GM18517 (cell line): ENCODE measurements around the gene C11orf52.

Experiments used
- ATAC-seq: cut with Tn5 transposase; IDR thresholded peaks from one replicate; pipeline ENCODE4 v1.9.1; 2021; ENCODE audit warnings: mild to moderate bottlenecking, moderate library complexity; ENCODE audit not compliant: unreplicated experiment

The C11orf52 gene

DNA sequence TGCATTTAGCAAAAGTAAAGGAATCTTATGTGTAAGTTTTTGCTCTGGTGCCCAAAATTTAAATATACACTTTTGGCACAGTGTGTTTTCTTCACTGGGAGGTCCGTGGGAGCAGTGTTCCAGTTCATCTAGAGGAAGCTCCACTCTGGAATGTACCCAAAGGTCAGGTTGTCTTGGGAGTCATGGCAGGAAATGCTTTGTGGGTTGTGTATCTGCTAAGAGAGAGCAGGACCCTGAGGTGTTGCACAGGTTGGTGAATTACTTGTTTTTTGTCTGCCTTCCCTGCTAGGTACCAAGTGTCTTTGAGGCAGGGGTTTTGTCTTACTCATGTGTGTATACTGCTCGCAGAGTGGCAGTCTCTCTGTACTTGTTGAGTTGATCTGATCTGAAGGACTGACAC, 55.7 kb downstream of the C11orf52 start:
- ATAC-seq = no peak

DNA sequence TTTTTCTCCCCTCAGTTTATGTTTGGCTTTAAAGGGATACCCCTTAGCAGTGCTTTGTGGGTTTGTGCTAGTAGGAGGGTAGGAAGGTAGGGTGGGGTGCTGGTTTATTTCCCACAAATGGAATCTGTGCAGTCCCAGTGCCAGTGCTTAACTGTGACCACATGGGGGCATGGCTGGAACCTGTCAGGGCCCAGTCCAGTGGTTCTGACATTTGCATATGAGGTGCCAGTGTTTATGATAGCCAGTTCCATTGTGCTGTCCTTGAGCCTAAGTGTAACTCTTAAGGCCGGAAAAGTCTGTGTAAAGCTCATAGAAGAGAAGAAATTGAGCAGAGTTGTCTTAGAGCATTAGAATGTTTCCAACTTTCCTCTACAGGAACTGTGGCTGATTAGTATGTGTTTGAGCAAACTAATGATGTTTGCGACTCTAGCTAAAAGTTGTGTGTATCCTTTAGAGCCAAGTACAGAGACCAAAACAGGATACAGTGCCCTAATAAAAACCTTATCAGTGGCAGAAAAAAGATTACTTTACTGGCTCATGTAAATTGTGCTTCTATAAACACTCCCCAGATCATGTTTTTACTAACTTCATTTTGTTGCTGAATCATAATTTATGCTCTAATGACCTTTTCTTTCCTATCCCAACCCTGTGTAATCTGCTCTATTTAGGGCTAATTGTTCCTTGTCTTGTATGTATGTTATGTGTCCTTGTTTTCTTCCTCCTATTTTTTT, 56.5 kb downstream of the C11orf52 start:
- no peak for ATAC-seq

DNA sequence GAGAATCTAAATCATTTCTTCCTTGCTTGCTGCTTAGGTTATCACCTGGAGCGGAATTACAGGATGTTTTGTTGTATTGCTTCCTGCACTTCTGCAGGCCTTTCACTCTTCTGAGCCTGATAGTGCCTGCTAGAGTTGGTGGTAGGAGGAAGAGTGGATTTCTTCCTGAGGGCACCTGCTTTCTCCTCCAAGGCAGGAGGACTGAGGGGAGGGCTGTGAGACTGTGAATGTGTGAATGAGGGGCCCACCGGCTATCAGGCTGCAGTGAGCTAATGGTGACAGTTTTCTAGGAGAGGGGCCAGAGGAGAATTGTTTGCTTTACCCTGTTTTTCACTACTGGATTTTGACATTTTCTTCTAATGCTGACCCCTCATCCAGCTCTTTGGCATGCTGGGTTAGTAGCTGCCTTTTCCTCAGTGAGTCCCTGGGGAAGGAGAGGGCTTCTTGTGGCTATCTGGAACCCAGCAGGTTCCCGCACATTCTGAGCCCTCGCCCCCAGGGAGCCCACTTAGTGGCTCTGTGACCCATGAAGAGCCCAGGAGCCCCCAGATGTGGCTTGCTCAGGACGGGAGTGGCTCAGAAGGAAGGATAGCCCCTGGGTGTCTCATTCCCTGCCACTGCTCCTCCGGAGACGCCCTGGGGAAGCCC, 57.5 kb downstream of the C11orf52 start:
- ATAC-seq = no peak
